K562 (cell line): ENCODE data around the gene CRLF3. TPM values are rescaled to one million over a fixed set of nuclear protein-coding genes. Genes with fewer than 3 reads are reported as not detected.

Experiments used
- AFF4 ChIP-seq: sonication (generic); formaldehyde crosslinking; IDR thresholded peaks from 2 replicates; pipeline ENCODE4 v1.8.0; 2023; ENCODE audit warnings: mild to moderate bottlenecking, missing genetic modification reagents
- ATF3 ChIP-seq, 2 experiments: fragments of 450-650 bp in 1 of 2; sonication (generic) in 1 of 2; formaldehyde crosslinking in 1 of 2; IDR thresholded peaks in 1 of 2; conservative IDR thresholded peaks in 1 of 2; 2 replicates each; pipeline versions ENCODE4 v1.6.1 to v1.8.1; 2016 to 2023; ENCODE audit warnings: mild to moderate bottlenecking in 2 of 2, moderate library complexity in 2 of 2, inconsistent platforms in 1 of 2, missing genetic modification reagents in 1 of 2
- DDX20 ChIP-seq: fragments of 450-650 bp; IDR thresholded peaks from 2 replicates; pipeline ENCODE4 v1.6.1; 2016; ENCODE audit warnings: missing genetic modification characterization, low read depth, mild to moderate bottlenecking, missing compliant biosample characterization, moderate library complexity
- GTF2F1 ChIP-seq: IDR thresholded peaks from 2 replicates; pipeline ENCODE4 v1.6.1; 2011; ENCODE audit warnings: low read depth, low read length, improper control_type of control experiment
- PYGO2 ChIP-seq: fragments of 450-650 bp; IDR thresholded peaks from 2 replicates; pipeline ENCODE4 v1.6.1; 2016; ENCODE audit warnings: mild to moderate bottlenecking, missing genetic modification characterization, moderate library complexity, missing compliant biosample characterization
- RAD51 ChIP-seq: fragments of 450-650 bp; IDR thresholded peaks from 2 replicates; pipeline ENCODE4 v1.7.1; 2016; ENCODE audit warnings: low read depth, mild to moderate bottlenecking, borderline replicate concordance
- SMARCB1 ChIP-seq: IDR thresholded peaks from 2 replicates; pipeline ENCODE4 v1.6.1; 2011; ENCODE audit warnings: improper control_type of control experiment, low read depth; ENCODE audit not compliant: insufficient read length
- SP1 ChIP-seq: sonication (generic); formaldehyde crosslinking; IDR thresholded peaks from 2 replicates; pipeline ENCODE4 v1.8.1; 2022; ENCODE audit warnings: mild to moderate bottlenecking, missing genetic modification reagents
- TCFL5 ChIP-seq: fragments of 250-450 bp; sonication (Bioruptor Pico); conservative IDR thresholded peaks from 2 replicates; pipeline ENCODE4 v1.6.1; 2021; ENCODE audit warnings: mild to moderate bottlenecking, moderate library complexity, matching md5 sums
- ZNF347 ChIP-seq: fragments of 450-650 bp; formaldehyde crosslinking; IDR thresholded peaks from 2 replicates; pipeline ENCODE4 v1.4.0; 2020; ENCODE audit warnings: low read depth, mild to moderate bottlenecking, moderate library complexity
- polyA plus RNA-seq, 8 experiments: library from polyadenylated mRNA; depleted of rRNA in 4 of 8; stranded (reverse) in 5 of 8; unstranded in 3 of 8; fragments of >200 nt; fragmentation: Nextera tagmentation in 2 of 8; fragmentation: Illumina TruSeq in 1 of 8; extraction: Ambion mirVana in 2 of 8; extraction: Trizol in 1 of 8; gene quantifications; 2 replicates each; pipeline versions ENCODE4 v1.2.1 to v1.2.3, GENCODE V29; 2011 to 2014; ENCODE audit warnings: inconsistent platforms in 1 of 8, missing spikeins in 1 of 8
- total RNA-seq, 7 experiments: library from RNA; depleted of rRNA in 6 of 7; stranded (reverse); fragments of >200 nt in 6 of 7; fragmentation: Illumina TruSeq in 2 of 7; extraction: Trizol in 2 of 7; gene quantifications; 2 replicates each; pipeline versions ENCODE4 v1.2.1 to v1.2.3, GENCODE V29; 2011 to 2021; ENCODE audit warnings: low replicate concordance in 1 of 7
- TF ChIP-seq, protein P1 (sequence below): sonication (generic); formaldehyde crosslinking; IDR thresholded peaks from 2 replicates; pipeline ENCODE4 v1.8.1; 2023; ENCODE audit warnings: mild to moderate bottlenecking, missing genetic modification reagents

The CRLF3 gene
- total and polyA plus RNA-seq, 9 of the 15 experiments (the other 6 are each of a cell fraction or from before 2014, with no cell fraction given): 13.2 to 55.9 (median 29.8) TPM

DNA sequence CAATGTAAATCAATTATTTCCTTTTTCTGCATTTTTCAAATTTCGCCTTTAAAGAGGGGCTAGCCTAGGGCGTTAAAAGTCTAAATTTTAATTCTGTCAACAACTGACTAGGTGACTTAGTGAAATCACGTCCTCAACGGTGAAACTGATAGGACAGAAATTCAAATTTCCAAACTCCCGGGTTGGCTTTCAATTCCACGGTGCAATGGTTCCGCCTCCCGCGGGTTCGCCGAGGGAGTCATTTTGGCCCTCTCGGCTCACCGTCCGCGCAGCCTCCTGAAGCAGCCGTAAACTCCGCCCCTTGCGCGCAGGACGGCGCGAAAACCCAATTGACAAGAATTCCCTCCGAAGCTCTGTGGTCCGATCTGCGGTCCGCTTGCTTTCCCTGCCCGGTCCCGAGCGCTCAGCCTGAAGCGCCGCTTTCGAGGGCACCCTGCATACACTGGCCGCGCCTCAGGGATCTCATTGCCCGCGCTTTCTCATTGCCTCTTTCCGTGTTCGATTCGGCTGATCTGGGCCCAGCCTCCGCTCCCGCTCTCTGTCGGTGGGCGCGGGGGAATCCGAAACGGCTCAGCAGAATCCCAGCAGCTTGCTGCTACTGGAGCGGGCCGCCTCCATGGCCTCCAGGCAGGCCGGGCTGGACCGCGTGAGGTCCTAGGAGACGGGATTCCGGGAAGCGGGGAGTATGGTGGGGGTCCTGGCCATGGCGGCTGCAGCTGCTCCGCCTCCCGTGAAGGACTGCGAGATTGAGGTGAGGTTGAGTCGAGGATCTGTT, 7.4 kb upstream of the CRLF3 start, which contains the start of gene ATAD5 (continued):
- TF ChIP-seq, protein P1, sequence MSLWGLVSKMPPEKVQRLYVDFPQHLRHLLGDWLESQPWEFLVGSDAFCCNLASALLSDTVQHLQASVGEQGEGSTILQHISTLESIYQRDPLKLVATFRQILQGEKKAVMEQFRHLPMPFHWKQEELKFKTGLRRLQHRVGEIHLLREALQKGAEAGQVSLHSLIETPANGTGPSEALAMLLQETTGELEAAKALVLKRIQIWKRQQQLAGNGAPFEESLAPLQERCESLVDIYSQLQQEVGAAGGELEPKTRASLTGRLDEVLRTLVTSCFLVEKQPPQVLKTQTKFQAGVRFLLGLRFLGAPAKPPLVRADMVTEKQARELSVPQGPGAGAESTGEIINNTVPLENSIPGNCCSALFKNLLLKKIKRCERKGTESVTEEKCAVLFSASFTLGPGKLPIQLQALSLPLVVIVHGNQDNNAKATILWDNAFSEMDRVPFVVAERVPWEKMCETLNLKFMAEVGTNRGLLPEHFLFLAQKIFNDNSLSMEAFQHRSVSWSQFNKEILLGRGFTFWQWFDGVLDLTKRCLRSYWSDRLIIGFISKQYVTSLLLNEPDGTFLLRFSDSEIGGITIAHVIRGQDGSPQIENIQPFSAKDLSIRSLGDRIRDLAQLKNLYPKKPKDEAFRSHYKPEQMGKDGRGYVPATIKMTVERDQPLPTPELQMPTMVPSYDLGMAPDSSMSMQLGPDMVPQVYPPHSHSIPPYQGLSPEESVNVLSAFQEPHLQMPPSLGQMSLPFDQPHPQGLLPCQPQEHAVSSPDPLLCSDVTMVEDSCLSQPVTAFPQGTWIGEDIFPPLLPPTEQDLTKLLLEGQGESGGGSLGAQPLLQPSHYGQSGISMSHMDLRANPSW (CRISPR knock-in tag): no peak
- TF ChIP-seq ATF3 (IDR thresholded peaks at IDR 0.05): no peak
- peak; percentile 78; the same call in 1 of the 2 replicates for TF ChIP-seq ATF3 (CRISPR knock-in tag; conservative IDR thresholded peaks at IDR 0.05)
- no peak for TF ChIP-seq DDX20 (tag)
- no peak for TF ChIP-seq SMARCB1
- no peak for TF ChIP-seq AFF4
- peak; percentile 38 for TF ChIP-seq SP1 (CRISPR knock-in tag)
- TF ChIP-seq RAD51: 0 out of 2 replicates have a peak, but pooled peaks have one; percentile 14
- TF ChIP-seq PYGO2: no peak
- no peak for TF ChIP-seq ZNF347 (CRISPR knock-in tag)
- TF ChIP-seq GTF2F1: no peak
- no peak for TF ChIP-seq TCFL5 (CRISPR knock-in tag)
